ENCODE results near the gene ACYP2.

ACYP2 gene

GRCh38 chr2:54249629-54250028, 134.2 kb downstream of the ACYP2 start:
- Histone ChIP-seq H3K9me3 (ENCODE audit: insufficient read depth, low read length, severe bottlenecking) (no peaks in the 10 kb centered on the region), H3K27ac (ENCODE audit: low read length) (no peak overlapping the region), H3K9ac (ENCODE audit: low read depth, low read length) (no peak overlapping the region), H3K4me1 (ENCODE audit: insufficient read depth, low read length) (no peaks in the 10 kb centered on the region), H3K79me2 (ENCODE audit: insufficient read depth, low read length) (no peaks in the 10 kb centered on the region), H3K27me3 (ENCODE audit: insufficient read depth, low read length, poor library complexity) (no peaks in the 10 kb centered on the region), H3K4me3 (ENCODE audit: low read depth in 1 of 2, low read length in 2 of 2) (no peak overlapping the region), H4K20me1 (ENCODE audit: insufficient read depth, low read length) (no peaks in the 10 kb centered on the region), H2AFZ (ENCODE audit: low read depth, low read length) (no peak overlapping the region), H3K4me2 (ENCODE audit: insufficient read depth, low read length) (no peak overlapping the region), H3K36me3 (ENCODE audit: insufficient read depth, low read length) (no peaks in the 10 kb centered on the region)
- ATAC-seq (ENCODE audit: insufficient read depth, low read depth) (no peak), DNase-seq (no peak)
- TF ChIP-seq EZH2 (IDR thresholded peaks at IDR 0.05; ENCODE audit: borderline replicate concordance, low read depth, low read length, severe bottlenecking) (no peak), CTCF (IDR thresholded peaks at IDR 0.05; ENCODE audit: borderline replicate concordance, extremely low read depth, low read length, poor library complexity, severe bottlenecking) (no peak)

- Histone ChIP-seq H3K4me1 (ENCODE audit: insufficient read depth, low read length) (no peaks in the 10 kb centered on the region), H3K9ac (ENCODE audit: low read depth, low read length) (no peak overlapping the region), H3K4me2 (ENCODE audit: insufficient read depth, low read length) (no peak overlapping the region), H2AFZ (ENCODE audit: low read depth, low read length) (no peak overlapping the region), H3K27me3 (ENCODE audit: insufficient read depth, low read length, poor library complexity) (no peaks in the 10 kb centered on the region), H3K9me3 (ENCODE audit: insufficient read depth, low read length, severe bottlenecking) (no peaks in the 10 kb centered on the region), H4K20me1 (ENCODE audit: insufficient read depth, low read length) (no peaks in the 10 kb centered on the region), H3K79me2 (ENCODE audit: insufficient read depth, low read length) (no peaks in the 10 kb centered on the region), H3K36me3 (ENCODE audit: insufficient read depth, low read length) (no peaks in the 10 kb centered on the region), H3K4me3 (ENCODE audit: low read depth in 1 of 2, low read length in 2 of 2) (no peak overlapping the region), H3K27ac (ENCODE audit: low read length) (no peak overlapping the region)
- DNase-seq (no peak), ATAC-seq (ENCODE audit: insufficient read depth, low read depth) (no peak)
- TF ChIP-seq CTCF (IDR thresholded peaks at IDR 0.05; ENCODE audit: borderline replicate concordance, extremely low read depth, low read length, poor library complexity, severe bottlenecking), result no peak
- no peak for TF ChIP-seq EZH2 (IDR thresholded peaks at IDR 0.05; ENCODE audit: borderline replicate concordance, low read depth, low read length, severe bottlenecking)
These were observed 138.8 kb downstream of the ACYP2 start for GRCh38 chr2:54254180-54254579.

GRCh38 chr2:54255230-54256090, 140.0 kb downstream of the ACYP2 start:
- Histone ChIP-seq H3K36me3 (ENCODE audit: insufficient read depth, low read length) (no peaks in the 10 kb centered on the region), H2AFZ (ENCODE audit: low read depth, low read length) (no peak overlapping the region), H3K4me2 (ENCODE audit: insufficient read depth, low read length) (no peak overlapping the region), H4K20me1 (ENCODE audit: insufficient read depth, low read length) (no peaks in the 10 kb centered on the region), H3K4me3 (ENCODE audit: low read depth in 1 of 2, low read length in 2 of 2) (no peak overlapping the region), H3K79me2 (ENCODE audit: insufficient read depth, low read length) (no peaks in the 10 kb centered on the region), H3K9ac (ENCODE audit: low read depth, low read length) (no peak overlapping the region), H3K27ac (ENCODE audit: low read length) (no peak overlapping the region), H3K27me3 (ENCODE audit: insufficient read depth, low read length, poor library complexity) (no peaks in the 10 kb centered on the region), H3K4me1 (ENCODE audit: insufficient read depth, low read length) (no peaks in the 10 kb centered on the region), H3K9me3 (ENCODE audit: insufficient read depth, low read length, severe bottlenecking) (no peaks in the 10 kb centered on the region)
- no peak for ATAC-seq (ENCODE audit: insufficient read depth, low read depth)
- TF ChIP-seq EZH2 (IDR thresholded peaks at IDR 0.05; ENCODE audit: borderline replicate concordance, low read depth, low read length, severe bottlenecking), result no peak
- TF ChIP-seq CTCF (IDR thresholded peaks at IDR 0.05; ENCODE audit: borderline replicate concordance, extremely low read depth, low read length, poor library complexity, severe bottlenecking), result no peak
- no peak for DNase-seq

Data from DND-41 (cell line).